HG03520 (cell line): ENCODE data around the gene FHDC1.

Experiments
- ATAC-seq: cut with Tn5 transposase; IDR thresholded peaks from one replicate; pipeline ENCODE4 v1.9.1; 2021; ENCODE audit warnings: mild to moderate bottlenecking, moderate library complexity; ENCODE audit not compliant: unreplicated experiment

The FHDC1 gene

GRCh38 chr4:153002110-153002509, 66.0 kb downstream of the FHDC1 start:
- no peak for ATAC-seq

- ATAC-seq: no peak
These were observed 68.1 kb downstream of the FHDC1 start for GRCh38 chr4:153004081-153004850.

- no peak for ATAC-seq
These were observed 69.8 kb downstream of the FHDC1 start for GRCh38 chr4:153005899-153006381.

- peak; percentile 74 for ATAC-seq
These were observed 72.6 kb downstream of the FHDC1 start for GRCh38 chr4:153008578-153009199.

GRCh38 chr4:153010146-153010545, 74.0 kb downstream of the FHDC1 start:
- no peak for ATAC-seq

- no peak for ATAC-seq
These were observed 77.3 kb downstream of the FHDC1 start for GRCh38 chr4:153013202-153013977.

GRCh38 chr4:153014460-153014859, 78.3 kb downstream of the FHDC1 start:
- ATAC-seq: no peak

- no peak for ATAC-seq
These were observed 80.5 kb downstream of the FHDC1 start for GRCh38 chr4:153016592-153016991.

- ATAC-seq: no peak
These were observed 81.9 kb downstream of the FHDC1 start for GRCh38 chr4:153018031-153018430.

GRCh38 chr4:153018684-153019083, 82.6 kb downstream of the FHDC1 start:
- ATAC-seq: no peak

GRCh38 chr4:153019906-153020305, 83.8 kb downstream of the FHDC1 start:
- no peak for ATAC-seq

GRCh38 chr4:153020457-153020856, 84.3 kb downstream of the FHDC1 start:
- no peak for ATAC-seq

- no peak for ATAC-seq
These were observed 85.2 kb downstream of the FHDC1 start for GRCh38 chr4:153021276-153021675.

GRCh38 chr4:153022241-153022715, 86.2 kb downstream of the FHDC1 start:
- ATAC-seq: no peak

- no peak for ATAC-seq
These were observed 87.0 kb downstream of the FHDC1 start for GRCh38 chr4:153023139-153023538.

- ATAC-seq: no peak
These were observed 87.7 kb downstream of the FHDC1 start for GRCh38 chr4:153023692-153024394.

GRCh38 chr4:153024466-153024865, 88.3 kb downstream of the FHDC1 start:
- no peak for ATAC-seq

- no peak for ATAC-seq
These were observed 89.3 kb downstream of the FHDC1 start for GRCh38 chr4:153025406-153025805.

GRCh38 chr4:153026591-153027346, 90.6 kb downstream of the FHDC1 start:
- ATAC-seq: no peak

GRCh38 chr4:153027866-153028265, 91.7 kb downstream of the FHDC1 start:
- no peak for ATAC-seq
